Mononuclear cell (primary cell): Measurements from ENCODE around the gene RASSF5. TPM values are rescaled to one million over a fixed set of nuclear protein-coding genes. Genes with fewer than 3 reads are reported as not detected.
"Not testable (repeated sequence)": the region's sequence is repeated elsewhere in the genome, so short reads cannot be mapped to it uniquely, and the experiment has no call there.

Experiments used
- H3K27me3 ChIP-seq: 2 replicates; pipeline ENCODE4 v1.6.0; 2011; ENCODE audit warnings: low read length, control low read depth; ENCODE audit not compliant: insufficient read depth
- H3K4me1 ChIP-seq: 2 replicates; pipeline ENCODE4 v1.5.1; 2011; ENCODE audit warnings: mild to moderate bottlenecking, low read length, control low read depth; ENCODE audit not compliant: insufficient read depth
- H3K4me3 ChIP-seq: 2 replicates; pipeline ENCODE4 v1.5.1; 2011; ENCODE audit warnings: mild to moderate bottlenecking, low read length, moderate library complexity
- H3K9me3 ChIP-seq: 2 replicates; pipeline ENCODE4 v1.5.1; 2011; ENCODE audit warnings: low read depth, mild to moderate bottlenecking, control low read depth, low read length
- total RNA-seq: library from RNA; depleted of rRNA; stranded (reverse); fragments of >200 nt; gene quantifications from one replicate; pipeline ENCODE4 v1.2.3, GENCODE V29; 2012

Gene RASSF5
- total RNA-seq, 1 donor, result 209 TPM

GRCh38 chr1:206470692-206471414 is 36.5 kb upstream of the RASSF5 start:
- H3K4me1 ChIP-seq, result peaks cover 68% of the 10 kb centered on the region
- H3K27me3 ChIP-seq, result no peaks in the 10 kb centered on the region
- no peaks in the 10 kb centered on the region for H3K9me3 ChIP-seq
- H3K4me3 ChIP-seq, result peak overlapping the region; percentile 62

GRCh38 chr1:206471415-206471801 is 35.9 kb upstream of the RASSF5 start:
- no peaks in the 10 kb centered on the region for H3K9me3 ChIP-seq
- peak overlapping the region; percentile 62 for H3K4me3 ChIP-seq
- H3K4me1 ChIP-seq, result peaks cover 63% of the 10 kb centered on the region
- H3K27me3 ChIP-seq, result no peaks in the 10 kb centered on the region

GRCh38 chr1:206472024-206472423 is 35.3 kb upstream of the RASSF5 start:
- H3K9me3 ChIP-seq, result no peaks in the 10 kb centered on the region
- no peaks in the 10 kb centered on the region for H3K27me3 ChIP-seq
- peak overlapping the region; percentile 5 for H3K4me3 ChIP-seq
- peaks cover 57% of the 10 kb centered on the region for H3K4me1 ChIP-seq

- H3K27me3 ChIP-seq, result no peaks in the 10 kb centered on the region
- peak overlapping the region; percentile 5 for H3K4me3 ChIP-seq
- H3K4me1 ChIP-seq, result peaks cover 52% of the 10 kb centered on the region
- no peaks in the 10 kb centered on the region for H3K9me3 ChIP-seq
These were observed 34.9 kb upstream of the RASSF5 start for GRCh38 chr1:206472454-206472853.

- Histone ChIP-seq H3K4me3 (no peak overlapping the region), H3K9me3 (no peaks in the 10 kb centered on the region), H3K27me3 (no peaks in the 10 kb centered on the region), H3K4me1 (peaks cover 48% of the 10 kb centered on the region)
These were observed 34.4 kb upstream of the RASSF5 start for GRCh38 chr1:206472886-206473285.

GRCh38 chr1:206476058-206476457 is 31.3 kb upstream of the RASSF5 start:
- Histone ChIP-seq H3K4me1 (peaks cover 30% of the 10 kb centered on the region), H3K9me3 (no peaks in the 10 kb centered on the region), H3K27me3 (no peaks in the 10 kb centered on the region), H3K4me3 (no peak overlapping the region)

- Histone ChIP-seq H3K4me3 (no peak overlapping the region), H3K27me3 (no peaks in the 10 kb centered on the region), H3K4me1 (peaks cover 25% of the 10 kb centered on the region), H3K9me3 (no peaks in the 10 kb centered on the region)
These were observed 30.7 kb upstream of the RASSF5 start for GRCh38 chr1:206476591-206476990.

- no peaks in the 10 kb centered on the region for H3K9me3 ChIP-seq
- H3K4me3 ChIP-seq, result no peak overlapping the region
- H3K4me1 ChIP-seq, result peaks cover 20% of the 10 kb centered on the region
- H3K27me3 ChIP-seq, result no peaks in the 10 kb centered on the region
These were observed 30.2 kb upstream of the RASSF5 start for GRCh38 chr1:206477110-206477509.

GRCh38 chr1:206477581-206478380 is 29.6 kb upstream of the RASSF5 start:
- Histone ChIP-seq H3K4me1 (peaks cover 13% of the 10 kb centered on the region), H3K27me3 (no peaks in the 10 kb centered on the region), H3K4me3 (no peak overlapping the region), H3K9me3 (no peaks in the 10 kb centered on the region)

GRCh38 chr1:206478746-206479145 is 28.6 kb upstream of the RASSF5 start:
- Histone ChIP-seq H3K27me3 (no peaks in the 10 kb centered on the region), H3K9me3 (no peaks in the 10 kb centered on the region), H3K4me3 (no peak overlapping the region), H3K4me1 (peaks cover 7% of the 10 kb centered on the region)

- Histone ChIP-seq H3K9me3 (no peaks in the 10 kb centered on the region), H3K4me3 (no peak overlapping the region), H3K27me3 (no peaks in the 10 kb centered on the region), H3K4me1 (peaks cover 7% of the 10 kb centered on the region)
These were observed 27.9 kb upstream of the RASSF5 start for GRCh38 chr1:206479183-206480125.

GRCh38 chr1:206480211-206480610 is 27.1 kb upstream of the RASSF5 start:
- no peak overlapping the region for H3K4me3 ChIP-seq

GRCh38 chr1:206482611-206483010 is 24.7 kb upstream of the RASSF5 start:
- no peaks in the 10 kb centered on the region for H3K27me3 ChIP-seq
- H3K4me3 ChIP-seq, result no peak overlapping the region

More at GRCh38 chr1:206480211-206480610, 27.1 kb upstream of the RASSF5 start:
- peaks cover 7% of the 10 kb centered on the region for H3K4me1 ChIP-seq
- no peaks in the 10 kb centered on the region for H3K27me3 ChIP-seq
- H3K9me3 ChIP-seq, result no peaks in the 10 kb centered on the region

GRCh38 chr1:206483864-206484263 is 23.5 kb upstream of the RASSF5 start:
- not testable (repeated sequence) for H3K9me3 ChIP-seq, H3K27me3 ChIP-seq, H3K4me3 ChIP-seq
- H3K4me1 ChIP-seq, result peaks cover 16% of the 10 kb centered on the region

More at GRCh38 chr1:206482611-206483010, 24.7 kb upstream of the RASSF5 start:
- H3K9me3 ChIP-seq, result no peaks in the 10 kb centered on the region
- H3K4me1 ChIP-seq, result peaks cover 15% of the 10 kb centered on the region

GRCh38 chr1:206484901-206485300 is 22.4 kb upstream of the RASSF5 start:
- Histone ChIP-seq H3K27me3 (no peaks in the 10 kb centered on the region), H3K9me3 (no peaks in the 10 kb centered on the region), H3K4me3 (no peak overlapping the region), H3K4me1 (peaks cover 9% of the 10 kb centered on the region)
